ENCODE results near the gene SLC35D2.

DNA sequence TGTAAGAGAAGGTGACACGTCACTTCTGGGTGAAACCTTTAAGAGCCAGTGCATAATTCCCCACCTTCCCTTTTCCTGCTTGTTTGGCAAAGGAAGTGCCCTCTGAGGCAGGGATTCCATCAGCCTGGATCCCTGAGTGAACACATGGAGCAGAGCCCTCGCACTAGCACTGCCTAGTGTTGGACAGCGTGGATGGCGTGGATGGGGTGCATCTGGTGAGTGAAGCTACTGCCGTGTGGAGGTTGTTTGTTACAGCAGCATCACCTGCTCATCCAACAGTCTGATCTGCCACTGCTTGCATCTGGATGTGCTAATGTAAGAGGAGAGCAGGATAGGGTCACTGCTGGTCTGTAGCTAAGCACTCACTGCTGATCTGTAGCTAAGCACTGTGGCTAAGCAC, 35.2 kb downstream of the SLC35D2 start:
- TF ChIP-seq, protein P1, sequence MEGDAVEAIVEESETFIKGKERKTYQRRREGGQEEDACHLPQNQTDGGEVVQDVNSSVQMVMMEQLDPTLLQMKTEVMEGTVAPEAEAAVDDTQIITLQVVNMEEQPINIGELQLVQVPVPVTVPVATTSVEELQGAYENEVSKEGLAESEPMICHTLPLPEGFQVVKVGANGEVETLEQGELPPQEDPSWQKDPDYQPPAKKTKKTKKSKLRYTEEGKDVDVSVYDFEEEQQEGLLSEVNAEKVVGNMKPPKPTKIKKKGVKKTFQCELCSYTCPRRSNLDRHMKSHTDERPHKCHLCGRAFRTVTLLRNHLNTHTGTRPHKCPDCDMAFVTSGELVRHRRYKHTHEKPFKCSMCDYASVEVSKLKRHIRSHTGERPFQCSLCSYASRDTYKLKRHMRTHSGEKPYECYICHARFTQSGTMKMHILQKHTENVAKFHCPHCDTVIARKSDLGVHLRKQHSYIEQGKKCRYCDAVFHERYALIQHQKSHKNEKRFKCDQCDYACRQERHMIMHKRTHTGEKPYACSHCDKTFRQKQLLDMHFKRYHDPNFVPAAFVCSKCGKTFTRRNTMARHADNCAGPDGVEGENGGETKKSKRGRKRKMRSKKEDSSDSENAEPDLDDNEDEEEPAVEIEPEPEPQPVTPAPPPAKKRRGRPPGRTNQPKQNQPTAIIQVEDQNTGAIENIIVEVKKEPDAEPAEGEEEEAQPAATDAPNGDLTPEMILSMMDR (IDR thresholded peaks at IDR 0.05), result no peak
- TF ChIP-seq EP300 (IDR thresholded peaks at IDR 0.05) (no peak), POLR2A (IDR thresholded peaks at IDR 0.05) (no peak)
